ENCODE measurements around the gene SEC24D.

DNA sequence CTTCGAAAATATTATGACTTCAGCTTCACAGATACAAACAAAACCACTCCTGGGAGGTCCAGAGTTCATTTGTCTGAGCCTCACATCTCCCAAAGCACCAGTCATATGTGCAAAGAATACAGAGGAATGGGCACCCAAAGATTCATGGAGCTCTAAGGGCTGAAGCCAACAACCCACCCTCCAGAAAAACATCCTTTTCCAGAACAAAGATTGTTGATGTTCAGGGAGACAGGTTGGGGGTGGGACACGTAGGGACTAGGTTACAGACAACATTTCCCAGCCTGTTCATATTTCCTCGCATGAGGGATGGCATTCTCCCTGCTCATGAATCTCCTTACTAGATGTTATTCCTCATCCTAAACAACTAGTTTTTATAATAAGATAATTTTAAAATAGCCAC is 79.5 kb downstream of the SEC24D start:
- TF ChIP-seq POLR2A (IDR thresholded peaks at IDR 0.05) = no peak
- no peak for TF ChIP-seq CTCF (IDR thresholded peaks at IDR 0.05)
- no peak for TF ChIP-seq POLR2AphosphoS5 (IDR thresholded peaks at IDR 0.05)
